Keratinocyte (primary cell): ENCODE data around the gene TALDO1. TPM values are rescaled to one million over a fixed set of nuclear protein-coding genes. Genes with fewer than 3 reads are reported as not detected.

Experiments used
- DNase-seq: peaks from one replicate; pipeline ENCODE4 v3.0.0-alpha.2; 2011; ENCODE audit warnings: low read depth, missing footprints, low spot score
- FAIRE-seq: peaks from 2 replicates; lab custom pipeline; 2011; peaks lifted over from hg19 to GRCh38; lab: Jason Lieb, UNC
- H2AFZ ChIP-seq: 2 replicates; pipeline ENCODE4 v1.6.0; 2012; ENCODE audit warnings: low read length, control low read depth, inconsistent platforms; ENCODE audit not compliant: control insufficient read depth
- H3K27ac ChIP-seq: 2 replicates; pipeline ENCODE4 v1.5.1; 2011; ENCODE audit warnings: low read length; ENCODE audit not compliant: control insufficient read depth, insufficient read depth
- H3K27me3 ChIP-seq: 3 replicates; pipeline ENCODE4 v1.6.0; 2011; ENCODE audit warnings: low read length; ENCODE audit not compliant: control insufficient read depth, insufficient read depth; ENCODE audit errors: extremely low read depth
- H3K36me3 ChIP-seq, 2 experiments: 2 replicates in 1 of 2; 3 replicates in 1 of 2; pipeline ENCODE4 v1.5.1; 2011; ENCODE audit warnings: low read length in 2 of 2, mild to moderate bottlenecking in 1 of 2; ENCODE audit not compliant: control insufficient read depth in 2 of 2, insufficient read depth in 2 of 2; ENCODE audit errors: extremely low read depth in 1 of 2
- H3K4me1 ChIP-seq: 3 replicates; pipeline ENCODE4 v1.5.1; 2011; ENCODE audit warnings: low read length; ENCODE audit not compliant: control insufficient read depth, insufficient read depth; ENCODE audit errors: extremely low read depth
- H3K4me2 ChIP-seq: 3 replicates; pipeline ENCODE4 v1.6.0; 2011; ENCODE audit warnings: low read depth, low read length; ENCODE audit not compliant: control insufficient read depth, insufficient read depth; ENCODE audit errors: extremely low read depth
- H3K4me3 ChIP-seq, 3 experiments: fragments of 200-600 bp in 1 of 3; sonication (generic) in 1 of 3; 2 replicates in 2 of 3; 3 replicates in 1 of 3; pipeline ENCODE4 v1.5.1; 2011 to 2016; ENCODE audit warnings: low read length in 3 of 3, mild to moderate bottlenecking in 3 of 3, control low read depth in 2 of 3, inconsistent platforms in 1 of 3, low read depth in 1 of 3, mixed read lengths in 1 of 3, mixed run types in 1 of 3, moderate library complexity in 1 of 3; ENCODE audit not compliant: control insufficient read depth in 2 of 3, insufficient read depth in 2 of 3; ENCODE audit errors: extremely low read depth in 1 of 3
- H3K79me2 ChIP-seq: 2 replicates; pipeline ENCODE4 v1.6.0; 2012; ENCODE audit warnings: low read length; ENCODE audit not compliant: control insufficient read depth, insufficient read depth
- H3K9ac ChIP-seq: 3 replicates; pipeline ENCODE4 v1.6.0; 2011; ENCODE audit warnings: low read length; ENCODE audit not compliant: control insufficient read depth, insufficient read depth; ENCODE audit errors: extremely low read depth
- H3K9me1 ChIP-seq: 3 replicates; pipeline ENCODE4 v1.6.0; 2011; ENCODE audit warnings: low read length; ENCODE audit not compliant: control insufficient read depth, insufficient read depth; ENCODE audit errors: extremely low read depth
- H3K9me3 ChIP-seq: 2 replicates; pipeline ENCODE4 v1.5.1; 2012; ENCODE audit warnings: low read depth, low read length; ENCODE audit not compliant: control insufficient read depth
- H4K20me1 ChIP-seq: 3 replicates; pipeline ENCODE4 v1.6.0; 2011; ENCODE audit warnings: low read length; ENCODE audit not compliant: control insufficient read depth, insufficient read depth; ENCODE audit errors: extremely low read depth
- CTCF ChIP-seq, 3 experiments: IDR thresholded peaks in 1 of 3; conservative IDR thresholded peaks in 1 of 3; optimal IDR thresholded peaks in 1 of 3; 2 replicates in 2 of 3; 3 replicates in 1 of 3; pipeline versions ENCODE3 to v1.5.1; 2011; ENCODE audit warnings: low read length in 3 of 3, mild to moderate bottlenecking in 3 of 3, moderate library complexity in 2 of 3, control low read depth in 1 of 3, inconsistent platforms in 1 of 3; ENCODE audit not compliant: insufficient read depth in 2 of 3; ENCODE audit errors: extremely low read depth in 1 of 3
- EZH2 ChIP-seq: IDR thresholded peaks from one replicate; pipeline ENCODE4 v1.6.1; 2012; ENCODE audit warnings: inconsistent platforms, mild to moderate bottlenecking, low read length, moderate library complexity
- dilution Hi-C: fragments of 300-500 bp; cut with MboI; formaldehyde crosslinking; loops from one replicate; pipeline ENCODE4 v1.7.0; 2020; ENCODE audit warnings: low sequenced_read_pairs; ENCODE audit not compliant: extremely low pct_ligation_motif_present
- polyA plus RNA-seq, 5 experiments: library from polyadenylated mRNA; depleted of rRNA in 3 of 5; stranded (reverse) in 3 of 5; stranded (forward) in 1 of 5; unstranded in 1 of 5; fragments of >200 nt; gene quantifications; 1 replicate in 1 of 5; 2 replicates in 3 of 5; 3 replicates in 1 of 5; pipeline versions ENCODE4 v1.2.1 to v1.2.3, GENCODE V29; 2011 to 2012; ENCODE audit warnings: missing spikeins in 2 of 5, low read depth in 1 of 5, low replicate concordance in 1 of 5

The TALDO1 gene
- polyA plus RNA-seq, 1 donor (not counting 4 experiments of a cell fraction or from before 2014, with no cell fraction given) = 162 TPM

GRCh38 chr11:728901-729491, 18.3 kb upstream of the TALDO1 start:
- Histone ChIP-seq H3K79me2 (no peaks in the 10 kb centered on the region), H3K9me3 (no peaks in the 10 kb centered on the region), H3K9ac (no peak overlapping the region), H3K4me3 (no peak overlapping the region), H3K4me2 (no peak overlapping the region), H2AFZ (no peak overlapping the region), H3K9me1 (no peaks in the 10 kb centered on the region), H3K27ac (no peak overlapping the region), H3K36me3 (peaks cover 19% of the 10 kb centered on the region in 2 experiments), H4K20me1 (no peaks in the 10 kb centered on the region), H3K27me3 (no peaks in the 10 kb centered on the region), H3K4me1 (peaks cover 12% of the 10 kb centered on the region)
- DNase-seq = no peak
- dilution Hi-C loops = no loop called here
- no peak for FAIRE-seq
- TF ChIP-seq CTCF (optimal IDR thresholded peaks at IDR 0.05 in 1 of 3, IDR thresholded peaks at IDR 0.05 in 1 of 3, conservative IDR thresholded peaks at IDR 0.05 in 1 of 3; ENCODE audit: extremely low read depth in 1 of 3, insufficient read depth in 2 of 3, low read length in 3 of 3) = no peak
- no peak for TF ChIP-seq EZH2

DNA sequence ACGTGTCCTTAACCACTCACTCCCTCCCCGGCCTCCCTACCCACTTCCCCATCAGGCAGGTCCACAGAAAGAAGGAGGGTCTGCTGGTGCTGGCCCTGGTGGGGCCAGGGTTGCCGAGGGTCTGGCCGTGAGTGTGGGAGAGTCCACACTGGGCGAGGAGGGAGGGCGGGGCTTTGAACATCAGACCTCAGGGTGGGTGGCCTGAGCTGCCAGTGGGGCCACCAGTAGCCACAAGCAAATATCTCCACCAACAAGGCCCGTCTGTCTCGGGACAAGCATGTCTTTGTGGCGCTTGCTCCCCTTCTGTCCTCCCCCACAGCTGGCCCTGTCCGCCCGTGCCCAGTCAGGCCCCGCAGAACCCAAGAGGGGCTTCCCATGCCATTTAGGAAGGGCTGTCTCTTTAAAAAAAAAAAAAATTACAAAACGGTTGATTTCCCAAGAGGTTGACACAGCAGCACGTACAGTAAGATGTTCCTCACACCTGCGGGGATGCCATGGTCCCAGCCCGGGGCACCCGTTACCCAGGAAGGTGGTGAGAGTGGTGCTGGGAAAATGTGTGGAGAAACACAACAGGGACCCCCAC, 17.7 kb upstream of the TALDO1 start:
- no peak overlapping the region for H3K4me3 ChIP-seq
- FAIRE-seq (no peak), DNase-seq (no peak)
- no peak for TF ChIP-seq CTCF (optimal IDR thresholded peaks at IDR 0.05 in 1 of 3, IDR thresholded peaks at IDR 0.05 in 1 of 3, conservative IDR thresholded peaks at IDR 0.05 in 1 of 3; ENCODE audit: extremely low read depth in 1 of 3, insufficient read depth in 2 of 3, low read length in 3 of 3)
- no peak for TF ChIP-seq EZH2
- H3K36me3 ChIP-seq = peaks cover 14 to 16% of the 10 kb centered on the region in 2 experiments
- no peak overlapping the region for H2AFZ ChIP-seq
- H3K9me1 ChIP-seq = no peaks in the 10 kb centered on the region
- no peaks in the 10 kb centered on the region for H3K27me3 ChIP-seq
- H3K9ac ChIP-seq = no peak overlapping the region
- no peak overlapping the region for H3K27ac ChIP-seq
- H3K4me2 ChIP-seq = no peak overlapping the region
- H4K20me1 ChIP-seq = no peaks in the 10 kb centered on the region
- H3K79me2 ChIP-seq = no peaks in the 10 kb centered on the region
- dilution Hi-C loops = no loop called here
- peaks cover 12% of the 10 kb centered on the region for H3K4me1 ChIP-seq
- H3K9me3 ChIP-seq = no peaks in the 10 kb centered on the region
